Right lobe of liver (tissue), 6 donors: ENCODE data around the gene MFNG. TPM values are rescaled to one million over a fixed set of nuclear protein-coding genes. Genes with fewer than 3 reads are reported as not detected.

ENCODE experiments used
- ATAC-seq, 4 donors: fragments of 200-7000 bp; cut with Tn5 transposase; one replicate each; pipeline ENCODE4 v1.9.1; 2020; ENCODE audit warnings: mild to moderate bottlenecking in 4 of 4, moderate library complexity in 4 of 4
- DNase-seq, 3 donors: peaks; one replicate each; pipeline ENCODE4 v3.0.0-alpha.2; 2020
- H3K27ac ChIP-seq, 3 donors: fragments of 200-600 bp; one replicate each; pipeline ENCODE4 v1.8.0; 2022
- H3K27me3 ChIP-seq, 2 donors: fragments of 200-600 bp; one replicate each; pipeline ENCODE4 v1.8.0; 2022
- H3K36me3 ChIP-seq, 4 donors: fragments of 200-600 bp; sonication (generic) in 1 of 4; one replicate each; pipeline versions ENCODE4 v1.5.1 to v1.8.0; 2017 to 2022; ENCODE audit warnings: control low read depth in 1 of 4
- H3K4me1 ChIP-seq, 4 donors: fragments of 200-600 bp; sonication (generic) in 1 of 4; one replicate each; pipeline versions ENCODE4 v1.5.1 to v1.8.0; 2017 to 2022; ENCODE audit warnings: control low read depth in 1 of 4
- H3K4me3 ChIP-seq, 3 donors: fragments of 200-600 bp; one replicate each; pipeline ENCODE4 v1.8.0; 2022
- H3K9me3 ChIP-seq, 4 donors: fragments of 200-600 bp; sonication (generic) in 1 of 4; one replicate each; pipeline versions ENCODE4 v1.5.1 to v1.8.0; 2017 to 2022; ENCODE audit warnings: control low read depth in 1 of 4
- POLR2A ChIP-seq: fragments of 450-650 bp; IDR thresholded peaks from one replicate; pipeline ENCODE4 v1.6.1; 2017; ENCODE audit warnings: antibody characterized with exemption, mild to moderate bottlenecking
- WGBS: methylation state at CpG from one replicate; pipeline ENCODE4 v1.1.6; 2018; ENCODE audit warnings: low coverage, low lambda C conversion rate; ENCODE audit not compliant: insufficient coverage; ENCODE audit errors: missing lambda C conversion rate; 5-methylcytosine and 5-hydroxymethylcytosine counted together
- intact Hi-C, 2 donors: fragments of 100-400 bp; cut with DNase I; formaldehyde crosslinking; loops; one replicate each; pipeline versions ENCODE4 v1.11.2 to v1.14.1; 2022
- total RNA-seq, 6 experiments: library from RNA; depleted of rRNA in 2 of 6; stranded (reverse); fragments of >200 nt in 2 of 6; fragmentation: NEBNext Ultra II Directional in 3 of 6; extraction: Animal tissue kit (Norgen Biotek cat#: 25700) in 3 of 6; gene quantifications; one replicate each; pipeline versions ENCODE4 v1.1.0 to v1.2.4, GENCODE V29; 2016 to 2023
- TF ChIP-seq, protein P1 (sequence below), 4 donors: fragments of 200-600 bp in 3 of 4; fragments of 450-650 bp in 1 of 4; IDR thresholded peaks; one replicate each; pipeline versions ENCODE4 v1.5.1 to v1.8.0; 2016 to 2022; ENCODE audit warnings: antibody characterized with exemption in 4 of 4, mild to moderate bottlenecking in 2 of 4
- donor health status: DM: no; HTN: yes; CAD: no.
- donor health status: DM: no; HTN: no; CAD: no.
- donor health status: DM: no; HTN: no; CAD: no.
- donor health status: DM: no; HTN: yes; CAD: no.
- donor health status: DM: no; HTN: yes; CAD: no.

MFNG gene
- total RNA-seq, 6 experiments from 2014 or later, result 5.6 to 14.4 (median 10.2) TPM

- no peak for DNase-seq
- TF ChIP-seq POLR2A, result no peak
- TF ChIP-seq, protein P1, sequence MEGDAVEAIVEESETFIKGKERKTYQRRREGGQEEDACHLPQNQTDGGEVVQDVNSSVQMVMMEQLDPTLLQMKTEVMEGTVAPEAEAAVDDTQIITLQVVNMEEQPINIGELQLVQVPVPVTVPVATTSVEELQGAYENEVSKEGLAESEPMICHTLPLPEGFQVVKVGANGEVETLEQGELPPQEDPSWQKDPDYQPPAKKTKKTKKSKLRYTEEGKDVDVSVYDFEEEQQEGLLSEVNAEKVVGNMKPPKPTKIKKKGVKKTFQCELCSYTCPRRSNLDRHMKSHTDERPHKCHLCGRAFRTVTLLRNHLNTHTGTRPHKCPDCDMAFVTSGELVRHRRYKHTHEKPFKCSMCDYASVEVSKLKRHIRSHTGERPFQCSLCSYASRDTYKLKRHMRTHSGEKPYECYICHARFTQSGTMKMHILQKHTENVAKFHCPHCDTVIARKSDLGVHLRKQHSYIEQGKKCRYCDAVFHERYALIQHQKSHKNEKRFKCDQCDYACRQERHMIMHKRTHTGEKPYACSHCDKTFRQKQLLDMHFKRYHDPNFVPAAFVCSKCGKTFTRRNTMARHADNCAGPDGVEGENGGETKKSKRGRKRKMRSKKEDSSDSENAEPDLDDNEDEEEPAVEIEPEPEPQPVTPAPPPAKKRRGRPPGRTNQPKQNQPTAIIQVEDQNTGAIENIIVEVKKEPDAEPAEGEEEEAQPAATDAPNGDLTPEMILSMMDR (IDR thresholded peaks at IDR 0.05), result no peak
- peaks cover 0 to 4% of the 10 kb centered on the region in 2 donors for H3K27me3 ChIP-seq
- intact Hi-C loops, result no loop called here
- H3K4me3 ChIP-seq, result no peak overlapping the region
- WGBS, result 12% methylated on average over 22 of the region's 70 CpGs
- H3K9me3 ChIP-seq, result no peaks in the 10 kb centered on the region
- H3K27ac ChIP-seq, result no peak overlapping the region
- H3K4me1 ChIP-seq, result peaks cover 0 to 9% (median 0%) of the 10 kb centered on the region in 4 donors
- no peaks in the 10 kb centered on the region for H3K36me3 ChIP-seq
- ATAC-seq, result peak in 3 of 4 donors; percentile 30 to 52 (median 52)
Measured at GRCh38 chr22:37419969-37420685, 66.1 kb downstream of the MFNG start.

GRCh38 chr22:37419370-37419968 lies 66.7 kb downstream of the MFNG start:
- no peak for TF ChIP-seq POLR2A
- TF ChIP-seq, protein P1 (IDR thresholded peaks at IDR 0.05), result no peak
- intact Hi-C loops, result no loop called here
- WGBS, result 30% methylated on average over 12 of the region's 43 CpGs
- H3K4me1 ChIP-seq, result peaks cover 0 to 9% (median 0%) of the 10 kb centered on the region in 4 donors
- H3K36me3 ChIP-seq, result no peaks in the 10 kb centered on the region
- H3K4me3 ChIP-seq, result no peak overlapping the region
- no peak overlapping the region for H3K27ac ChIP-seq
- H3K27me3 ChIP-seq, result peaks cover 0 to 4% of the 10 kb centered on the region in 2 donors
- no peaks in the 10 kb centered on the region for H3K9me3 ChIP-seq
- DNase-seq (no peak), ATAC-seq (no peak)

Other genes with a start within 250 kb of the MFNG start
- gene RAC2, start 242.1 kb downstream of the MFNG start, total RNA-seq, result 10 to 100 TPM in 1 of 6 experiments, 1 to 10 TPM in 5; 3.4 to 12.9 (median 6.5) TPM
- 10 to 100 TPM in 1 of 6 experiments, 1 to 10 TPM in 5; 2.9 to 12.8 (median 4.0) TPM for gene CYTH4, start 203.9 kb downstream of the MFNG start, total RNA-seq
- under 1 TPM; 0.07 to 0.93 (median 0.49) TPM for gene ELFN2, start 58.9 kb downstream of the MFNG start, total RNA-seq
- 10 to 100 TPM in 5 of 6 experiments, 1 to 10 TPM in 1; 9.0 to 27.8 (median 14.2) TPM for gene CARD10, start 33.0 kb upstream of the MFNG start, total RNA-seq
- 100 to 1,000 TPM in 1 of 6 experiments, 10 to 100 TPM in 5; 29.2 to 117 (median 68.0) TPM for gene CDC42EP1, start 74.1 kb upstream of the MFNG start, total RNA-seq
- under 1 TPM in 1 of 6 experiments, not detected in 5; 0.64 TPM for gene LGALS2, start 93.7 kb upstream of the MFNG start, total RNA-seq
- 10 to 100 TPM; 18.4 to 27.3 (median 24.1) TPM for gene GGA1, start 122.5 kb upstream of the MFNG start, total RNA-seq
- gene SH3BP1, start 153.3 kb upstream of the MFNG start, total RNA-seq, result 1 to 10 TPM; 1.6 to 4.8 (median 2.8) TPM
- gene PDXP, start 172.3 kb upstream of the MFNG start, total RNA-seq, result 10 to 100 TPM; 15.7 to 63.4 (median 34.4) TPM
- 100 to 1,000 TPM in 4 of 6 experiments, 10 to 100 TPM in 2; 34.7 to 267 (median 141) TPM for gene LGALS1, start 189.3 kb upstream of the MFNG start, total RNA-seq
- gene NOL12, start 200.0 kb upstream of the MFNG start, total RNA-seq, result 10 to 100 TPM in 2 of 6 experiments, 1 to 10 TPM in 4; 8.4 to 16.1 (median 9.4) TPM
- 10 to 100 TPM; 11.7 to 22.8 (median 20.7) TPM for gene TRIOBP, start 210.7 kb upstream of the MFNG start, total RNA-seq